ENCODE data around the gene SNX15.
"Not testable (repeated sequence)": the region's sequence is repeated elsewhere in the genome, so short reads cannot be mapped to it uniquely, and the experiment has no call there.

SNX15 gene

DNA sequence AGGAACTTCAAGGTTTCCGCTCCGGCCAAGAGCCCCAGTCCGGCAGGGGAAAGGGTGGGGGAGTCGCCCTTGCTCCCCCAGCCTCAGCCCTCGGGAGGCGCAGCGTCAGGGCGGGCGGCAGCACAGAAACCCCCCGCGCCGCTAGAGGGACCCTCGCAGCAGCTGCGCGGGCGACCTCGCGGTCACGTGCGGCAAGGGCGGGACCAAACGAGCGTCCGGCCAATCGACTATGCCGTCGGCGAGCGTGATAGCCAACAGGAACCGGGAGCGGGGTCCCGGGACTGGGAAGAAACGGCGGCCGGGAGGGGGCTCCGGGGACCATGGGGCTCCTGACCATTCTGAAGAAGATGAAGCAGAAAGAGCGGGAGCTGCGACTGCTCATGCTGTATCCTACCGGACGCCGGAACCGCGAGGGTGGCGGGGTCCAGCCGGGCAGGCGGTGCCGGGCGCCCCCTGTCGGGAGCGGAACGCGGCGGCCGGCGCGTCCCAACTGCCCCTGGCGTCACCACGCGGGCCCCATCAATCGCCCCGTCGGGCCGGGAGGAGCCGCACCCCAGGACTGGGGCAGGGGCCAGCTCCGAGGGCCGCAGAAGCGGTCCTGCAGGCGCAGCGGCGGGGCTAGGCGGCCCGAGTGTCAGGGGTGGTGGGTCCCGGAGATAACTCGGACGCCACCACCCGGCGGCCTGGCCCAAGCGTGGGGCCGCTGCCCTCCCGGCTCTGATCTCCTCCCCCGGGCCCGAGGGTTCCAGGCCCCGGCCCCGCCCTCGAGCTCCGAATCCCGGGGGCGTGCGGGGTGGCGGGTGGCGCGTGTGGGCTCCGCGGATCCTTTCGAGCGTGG is 13.1 kb upstream of the SNX15 start, which contains the start of gene ARL2:
TSS of gene ARL2 (plus strand) at position 273 of the 838 bp plus-strand sequence. CDS start at position 321, 48 bp downstream.
- FAIRE-seq (peak; percentile 85), DNase-seq (ENCODE audit: extremely low spot score, insufficient read length, low read depth) (peak; percentile 91)

DNA sequence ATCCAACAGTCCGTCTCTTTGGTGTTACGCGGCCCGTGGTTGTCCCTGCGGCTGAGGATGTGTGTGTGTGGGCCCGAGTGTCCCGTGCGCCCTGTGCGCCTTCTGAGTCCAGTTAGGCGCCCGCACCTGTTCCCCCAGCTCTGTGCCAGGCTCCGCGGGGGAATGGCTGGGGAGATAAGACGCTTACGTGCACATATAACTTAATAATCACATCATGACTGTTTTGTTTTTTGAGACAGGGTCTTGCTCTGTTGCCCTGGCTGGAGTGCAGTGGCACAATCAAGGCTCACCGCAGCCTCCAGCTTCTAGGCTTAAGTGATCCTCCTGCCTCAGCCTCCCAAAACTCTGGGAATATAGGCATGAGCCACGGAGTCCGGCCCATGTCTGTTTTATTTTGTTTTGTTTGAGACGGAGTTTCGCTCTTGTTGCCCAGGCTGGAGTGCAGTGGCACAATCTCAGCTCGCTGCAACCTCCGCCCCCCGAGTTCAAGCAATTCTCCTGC is 12.5 kb upstream of the SNX15 start:
- DNase-seq (ENCODE audit: extremely low spot score, insufficient read length, low read depth) = no peak
- no peak for FAIRE-seq

- FAIRE-seq (no peak), DNase-seq (ENCODE audit: extremely low spot score, insufficient read length, low read depth) (no peak)
Measured at GRCh38 chr11:65016705-65017104, 10.5 kb upstream of the SNX15 start.

DNA sequence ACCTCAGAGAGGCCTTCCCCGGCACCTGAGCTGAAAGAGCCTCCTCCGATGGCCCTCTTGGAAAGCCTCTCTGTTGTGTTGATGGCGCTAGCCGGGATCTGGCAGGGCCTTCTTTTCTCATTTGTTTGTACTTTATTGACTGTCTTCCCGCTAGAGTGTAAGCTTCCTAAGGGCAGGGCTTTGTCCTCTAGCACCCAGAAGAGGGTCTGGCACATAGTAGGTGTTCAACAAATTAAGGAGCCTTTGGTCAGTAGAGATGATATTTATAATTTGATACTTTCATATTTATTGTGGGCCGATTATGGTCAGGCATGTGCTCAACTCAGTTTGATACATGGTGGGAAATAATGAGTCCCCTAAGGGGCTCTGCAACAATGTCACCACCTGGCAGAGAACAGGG is 9.3 kb upstream of the SNX15 start:
- FAIRE-seq = no peak
- DNase-seq (ENCODE audit: extremely low spot score, insufficient read length, low read depth) = no peak

DNA sequence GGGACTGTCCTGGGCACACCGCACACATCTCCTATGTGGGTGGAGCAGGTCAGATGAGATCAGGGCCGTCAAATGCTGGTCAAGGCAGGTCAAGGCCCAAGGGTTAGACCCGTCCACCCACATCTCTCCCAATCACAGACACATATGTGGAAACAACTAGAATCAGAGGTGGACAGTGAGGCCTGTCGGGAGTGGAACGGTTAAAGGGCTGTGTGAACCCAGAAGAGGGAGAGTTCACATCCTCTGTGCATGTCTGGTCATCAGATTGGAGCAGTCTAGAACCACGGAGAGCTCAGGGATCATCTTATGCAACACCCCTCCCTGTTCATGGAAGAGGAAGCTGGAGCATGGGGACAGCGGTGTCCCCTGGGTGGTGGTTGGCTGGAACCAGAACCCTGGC is 7.4 kb upstream of the SNX15 start:
- FAIRE-seq = no peak

DNA sequence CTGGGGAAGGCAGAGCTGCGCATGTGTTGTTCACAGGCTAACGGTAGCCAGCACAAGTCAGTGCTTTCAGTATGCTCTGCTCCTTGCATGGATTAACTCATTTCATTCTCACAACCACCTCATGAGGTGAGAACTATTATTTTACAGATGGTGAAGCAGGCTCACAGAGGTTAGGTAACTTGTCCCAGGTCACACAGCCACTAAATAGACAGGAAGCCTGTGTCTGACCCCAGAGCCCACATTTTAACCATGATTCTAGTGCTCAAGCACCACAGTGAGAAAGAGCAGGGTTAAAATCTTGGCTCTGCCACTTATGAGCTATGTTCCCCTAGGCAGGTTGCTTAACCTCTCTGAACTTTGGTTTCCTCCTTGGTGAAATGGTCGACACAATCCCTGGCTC is 6.2 kb upstream of the SNX15 start:
- no peak for FAIRE-seq

More for the DNA sequence above, 7.4 kb upstream of the SNX15 start:
- DNase-seq (ENCODE audit: extremely low spot score, insufficient read length, low read depth) = no peak

DNA sequence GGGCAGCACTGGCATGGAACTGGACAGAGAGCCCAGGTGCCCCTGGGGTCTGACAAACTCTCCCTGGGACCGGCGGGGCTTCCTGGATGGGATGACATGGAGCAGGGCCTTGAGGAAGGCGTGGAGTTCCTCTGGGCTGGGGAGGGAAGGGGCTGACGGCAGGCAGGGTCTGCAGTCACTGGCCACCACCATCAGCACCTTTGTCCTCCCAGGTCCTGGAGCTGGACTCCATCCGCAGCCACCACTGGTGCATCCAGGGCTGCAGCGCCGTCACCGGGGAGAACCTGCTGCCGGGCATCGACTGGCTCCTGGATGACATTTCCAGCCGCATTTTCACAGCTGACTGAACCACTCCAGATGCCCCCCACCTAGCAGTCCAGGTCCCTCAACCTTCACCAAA is 5.7 kb upstream of the SNX15 start:
- DNase-seq (ENCODE audit: extremely low spot score, insufficient read length, low read depth) (no peak), FAIRE-seq (no peak)

More for the DNA sequence above, 6.2 kb upstream of the SNX15 start:
- DNase-seq (ENCODE audit: extremely low spot score, insufficient read length, low read depth) = no peak

GRCh38 chr11:65023502-65023901 is 3.7 kb upstream of the SNX15 start:
- not testable (repeated sequence) for FAIRE-seq; DNase-seq (ENCODE audit: extremely low spot score, insufficient read length, low read depth)

DNA sequence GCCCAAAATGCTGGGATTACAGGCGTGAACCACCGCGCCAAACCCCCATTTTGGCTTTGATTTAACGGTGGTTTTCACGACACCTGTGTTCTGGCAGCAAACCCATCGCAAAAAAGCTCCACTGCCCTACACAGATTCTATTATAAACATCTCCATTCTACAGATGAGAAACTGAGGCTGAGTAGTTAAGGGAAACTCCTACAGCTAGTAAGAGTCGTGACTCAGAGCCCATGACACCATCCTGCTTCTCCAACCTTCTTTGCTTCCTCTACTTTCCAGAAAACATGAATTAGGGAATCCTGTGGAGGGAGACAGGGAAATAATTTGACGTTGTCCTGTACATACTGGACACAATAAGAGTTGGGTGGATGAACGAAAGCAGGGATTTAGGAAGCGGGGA is 429 bp upstream of the SNX15 start:
- DNase-seq (ENCODE audit: extremely low spot score, insufficient read length, low read depth) (no peak), FAIRE-seq (no peak)

DNA sequence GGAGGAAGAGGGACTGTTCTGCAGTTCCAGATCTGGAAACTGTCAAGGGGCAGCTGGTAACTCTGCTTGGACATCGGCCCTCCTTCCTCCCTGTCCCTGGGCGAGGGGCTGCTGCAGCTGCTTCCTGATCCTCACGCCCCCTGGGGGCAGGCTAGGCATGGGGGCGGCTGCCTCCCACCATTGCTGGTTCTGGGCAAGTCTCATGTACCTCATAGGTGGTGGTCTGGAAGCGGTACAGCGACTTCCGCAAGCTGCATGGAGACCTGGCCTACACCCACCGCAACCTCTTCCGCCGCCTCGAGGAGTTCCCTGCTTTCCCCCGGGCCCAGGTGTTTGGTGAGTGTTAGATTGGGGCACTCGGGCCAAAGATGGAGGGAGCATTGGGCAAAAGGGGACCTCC is 5.0 kb downstream of the SNX15 start:
- FAIRE-seq (no peak), DNase-seq (ENCODE audit: extremely low spot score, insufficient read length, low read depth) (no peak)

- no peak for DNase-seq (ENCODE audit: extremely low spot score, insufficient read length, low read depth)
- FAIRE-seq = no peak
Measured at GRCh38 chr11:65034423-65034822, 7.2 kb downstream of the SNX15 start.

DNA sequence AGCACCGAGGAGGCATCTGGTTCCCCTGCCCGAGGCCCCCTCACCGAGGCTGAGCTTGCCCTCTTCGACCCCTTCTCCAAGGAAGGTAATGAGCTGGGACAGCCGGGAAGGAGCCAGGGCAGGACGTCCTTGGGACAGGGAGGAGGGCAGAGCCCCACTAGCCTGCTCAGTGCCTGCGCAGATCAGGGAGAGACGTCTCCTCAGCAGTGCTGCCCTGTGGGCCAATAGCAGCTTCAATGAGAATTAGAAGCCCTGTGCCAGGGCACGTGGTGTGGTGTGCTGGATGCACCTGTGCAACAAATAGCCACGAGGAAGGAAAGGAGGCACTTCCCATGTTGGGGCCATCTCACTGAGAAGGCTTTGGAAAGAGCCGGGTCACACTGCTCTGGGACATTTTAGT is 8.3 kb downstream of the SNX15 start:
- FAIRE-seq = no peak
- DNase-seq (ENCODE audit: extremely low spot score, insufficient read length, low read depth) = no peak

DNA sequence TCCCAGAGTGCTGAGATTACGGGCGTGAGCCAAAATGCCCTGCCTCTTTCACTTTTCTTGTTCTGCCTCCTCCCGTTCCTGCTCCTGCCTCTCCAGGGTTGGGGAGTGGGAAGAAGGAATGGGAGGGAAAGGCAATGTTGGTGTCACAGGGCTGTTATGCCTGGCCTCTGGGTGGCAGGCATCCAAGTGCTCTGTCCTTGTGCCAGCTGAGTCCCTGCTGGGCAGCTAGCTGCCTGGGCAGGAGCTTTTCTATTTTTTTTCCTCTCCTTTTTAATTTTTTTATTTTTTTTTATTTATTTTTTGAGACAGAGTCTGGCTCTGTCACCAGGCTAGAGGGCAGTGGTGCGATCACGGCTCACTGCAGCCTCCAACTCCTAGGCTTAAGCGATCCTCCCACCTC is 9.7 kb downstream of the SNX15 start:
- FAIRE-seq (no peak), DNase-seq (ENCODE audit: extremely low spot score, insufficient read length, low read depth) (no peak)

DNA sequence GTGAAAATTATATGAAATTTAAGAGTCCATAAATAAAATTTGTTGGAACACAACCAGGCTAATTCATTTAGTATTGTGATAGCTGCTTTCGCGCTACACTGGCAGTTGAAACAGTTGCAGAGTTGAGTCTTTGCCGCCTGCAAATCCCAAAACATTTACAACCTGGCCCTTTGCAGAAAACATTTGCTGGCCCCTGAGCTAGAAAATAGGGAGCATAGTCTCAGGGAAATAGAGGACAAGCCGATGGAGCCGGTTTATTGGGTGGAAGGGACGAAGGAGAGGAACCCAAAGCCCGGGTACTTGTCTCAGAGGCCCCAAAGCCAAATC is 13.2 kb downstream of the SNX15 start:
- DNase-seq (ENCODE audit: extremely low spot score, insufficient read length, low read depth) (no peak), FAIRE-seq (no peak)

- peak; percentile 92 for DNase-seq (ENCODE audit: extremely low spot score, insufficient read length, low read depth)
- peak; percentile 97 for FAIRE-seq
Measured at GRCh38 chr11:65040847-65041622, 13.8 kb downstream of the SNX15 start, which contains the start of gene SAC3D1. TSS of gene SAC3D1 (plus strand) at chr11:65041210. CDS start at chr11:65041293, 83 bp downstream.

DNA sequence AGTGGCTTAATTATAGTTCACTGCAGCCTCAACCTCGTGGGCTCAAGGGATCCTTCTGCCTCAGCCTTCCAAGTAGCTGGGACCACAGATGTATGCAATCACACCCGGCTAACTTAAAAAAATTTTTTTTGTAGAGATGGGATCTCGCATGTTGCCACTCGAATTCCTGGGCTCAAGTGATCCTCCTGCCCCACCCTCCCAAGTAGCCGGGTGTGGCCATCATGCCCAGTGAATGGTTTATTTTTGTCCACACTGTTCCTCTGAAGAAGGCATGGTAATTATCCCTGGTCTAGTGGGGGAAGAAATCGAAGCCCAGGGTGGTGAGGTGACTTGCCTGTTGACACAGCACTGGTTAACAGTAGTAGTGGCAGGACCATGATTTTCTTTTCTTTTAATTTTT is 15.7 kb downstream of the SNX15 start:
- FAIRE-seq (no peak), DNase-seq (ENCODE audit: extremely low spot score, insufficient read length, low read depth) (no peak)

DNA sequence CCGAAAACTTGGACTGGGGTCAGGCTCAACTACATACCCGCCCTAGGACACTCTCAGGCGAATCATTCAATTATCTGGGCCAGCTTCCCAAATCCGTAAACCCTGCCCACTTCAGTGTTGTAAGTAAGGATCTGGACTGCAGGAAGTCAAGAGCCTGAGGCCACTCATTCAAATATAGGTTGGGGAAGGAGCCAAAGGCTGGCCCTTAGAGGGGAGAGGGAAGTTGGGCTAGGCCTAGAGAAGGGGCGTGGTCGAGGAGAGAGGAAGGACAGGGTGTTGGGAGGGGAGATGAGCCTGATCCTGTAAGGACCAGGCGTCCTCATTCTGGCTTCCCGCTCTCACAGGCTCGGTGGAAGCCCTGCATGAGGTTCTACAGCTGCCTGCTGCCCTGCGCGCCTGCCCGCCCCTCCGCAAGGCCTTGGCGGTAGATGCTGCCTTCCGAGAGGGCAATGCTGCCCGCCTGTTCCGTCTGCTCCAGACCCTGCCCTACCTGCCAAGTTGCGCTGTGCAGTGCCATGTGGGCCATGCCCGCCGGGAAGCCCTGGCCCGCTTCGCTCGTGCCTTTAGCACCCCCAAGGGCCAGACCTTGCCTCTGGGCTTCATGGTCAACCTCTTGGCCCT is 16.8 kb downstream of the SNX15 start:
- no peak for FAIRE-seq
- no peak for DNase-seq (ENCODE audit: extremely low spot score, insufficient read length, low read depth)

DNA sequence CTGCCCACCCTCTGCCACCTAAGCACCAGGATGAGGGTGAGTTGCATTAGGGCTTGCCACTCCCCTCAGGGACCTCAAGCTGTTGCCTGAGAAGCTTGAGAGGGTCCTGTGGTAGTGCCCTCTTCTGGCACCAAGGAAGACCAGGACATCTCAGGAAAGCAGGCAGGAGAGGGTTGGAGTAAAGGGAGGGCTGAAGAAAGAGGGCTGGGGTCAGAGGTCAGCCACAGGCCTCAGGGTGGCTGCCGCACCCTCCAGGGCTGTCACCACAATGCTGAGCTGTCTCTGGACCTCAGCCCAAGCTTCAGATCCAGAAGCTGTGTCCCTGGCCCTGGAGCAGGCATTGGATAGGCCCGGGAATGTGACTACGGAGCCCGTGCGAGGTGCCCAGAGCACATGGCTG is 17.8 kb downstream of the SNX15 start:
- no peak for DNase-seq (ENCODE audit: extremely low spot score, insufficient read length, low read depth)
- FAIRE-seq = no peak

DNA sequence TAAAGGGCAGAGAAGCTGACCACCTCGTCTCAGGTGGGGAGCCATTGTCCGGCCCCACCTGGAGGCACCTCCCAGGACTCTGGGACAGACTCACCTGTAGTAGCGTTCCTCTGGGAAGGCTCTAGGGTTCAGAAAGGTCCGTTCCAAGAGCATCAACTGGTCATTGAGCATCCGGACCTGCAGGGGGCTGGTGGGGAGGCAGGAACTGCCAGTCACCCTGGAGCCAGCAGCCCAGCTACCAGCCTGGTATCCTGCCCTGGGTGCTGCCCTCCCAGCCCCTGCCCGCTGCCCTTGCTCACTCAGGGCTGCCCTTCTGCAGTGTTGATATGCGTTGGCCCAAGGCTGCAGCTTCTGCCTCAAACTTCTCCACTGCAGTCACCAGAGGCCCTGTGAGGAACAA is 18.5 kb downstream of the SNX15 start:
- DNase-seq (ENCODE audit: extremely low spot score, insufficient read length, low read depth) (no peak), FAIRE-seq (no peak)

GRCh38 chr11:65047581-65048422 is 20.6 kb downstream of the SNX15 start:
- DNase-seq (ENCODE audit: extremely low spot score, insufficient read length, low read depth) = no peak
- no peak for FAIRE-seq

Data from GM18507 (cell line).